Esophagus (tissue), 2 donors: ENCODE results near the gene SRPK2. TPM values are rescaled to one million over a fixed set of nuclear protein-coding genes. Genes with fewer than 3 reads are reported as not detected.
A peak's percentile ranks its signal among the peaks of the same experiment; 100 is the strongest.
"Not testable (repeated sequence)": the region's sequence is repeated elsewhere in the genome, so short reads cannot be mapped to it uniquely, and the experiment has no call there.

Source experiments
- H3K27ac ChIP-seq, 2 donors: one replicate each; pipeline ENCODE4 v1.5.1; 2013; ENCODE audit warnings: low read depth in 2 of 2, mild to moderate bottlenecking in 2 of 2, inconsistent platforms in 1 of 2, low read length in 1 of 2, moderate library complexity in 1 of 2
- H3K27me3 ChIP-seq, 2 donors: one replicate each; pipeline ENCODE4 v1.6.1; 2013; ENCODE audit warnings: low read length in 2 of 2, control low read depth in 1 of 2, mild to moderate bottlenecking in 1 of 2; ENCODE audit not compliant: insufficient read depth in 2 of 2, control insufficient read depth in 1 of 2
- H3K36me3 ChIP-seq, 2 donors: one replicate each; pipeline ENCODE4 v1.6.1; 2013; ENCODE audit warnings: low read length in 1 of 2; ENCODE audit not compliant: control insufficient read depth in 2 of 2, insufficient read depth in 2 of 2
- H3K4me1 ChIP-seq, 2 donors: one replicate each; pipeline ENCODE4 v1.6.1; 2013; ENCODE audit warnings: low read length in 1 of 2; ENCODE audit not compliant: control insufficient read depth in 2 of 2, insufficient read depth in 2 of 2
- H3K4me3 ChIP-seq, 2 donors: one replicate each; pipeline ENCODE4 v1.5.1; 2013; ENCODE audit warnings: low read length in 2 of 2, mild to moderate bottlenecking in 2 of 2, low read depth in 1 of 2, moderate library complexity in 1 of 2
- H3K9me3 ChIP-seq, 2 donors: one replicate each; pipeline ENCODE4 v1.6.1; 2013; ENCODE audit warnings: mild to moderate bottlenecking in 2 of 2, low read depth in 1 of 2, low read length in 1 of 2, moderate library complexity in 1 of 2; ENCODE audit not compliant: control insufficient read depth in 2 of 2, insufficient read depth in 1 of 2
- WGBS, 2 donors: extraction: QIAGEN DNeasy Blood & Tissue Kit; methylation state at CpG; one replicate each; pipeline ENCODE4 v1.1.7; 2013; 5-methylcytosine and 5-hydroxymethylcytosine counted together
- polyA plus RNA-seq, 2 donors: library from polyadenylated mRNA; stranded (reverse); fragments of 200-250 nt; gene quantifications; one replicate each; pipeline ENCODE4 v1.2.3, GENCODE V29; 2013
- donor health status: healthy with polysubstance abuse.
- donor health status: Bipolar disorder and iron deficiency.

Gene SRPK2
- polyA plus RNA-seq, 2 donors, result 8.9 to 11.6 TPM

DNA sequence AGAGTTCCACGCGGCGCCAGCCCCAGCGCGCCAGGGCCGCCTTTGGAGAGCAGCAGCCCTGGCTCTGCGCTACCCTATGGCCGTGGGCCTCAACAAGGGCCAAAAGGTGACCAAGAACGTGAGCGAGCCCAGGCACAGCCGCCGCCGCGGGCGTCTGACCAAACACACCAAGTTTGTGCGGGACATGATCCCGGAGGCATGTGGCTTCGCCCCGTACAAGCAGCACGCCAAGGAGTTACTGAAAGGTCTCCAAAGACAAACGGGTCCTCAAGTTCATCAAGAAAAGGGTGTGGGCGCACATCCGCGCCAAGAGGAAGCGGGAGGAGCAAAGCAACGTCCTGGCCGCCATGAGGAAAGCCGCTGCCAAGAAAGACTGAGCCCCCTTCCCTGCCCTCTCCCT is 144.1 kb downstream of the SRPK2 start:
- H3K27ac ChIP-seq, result no peak overlapping the region

DNA sequence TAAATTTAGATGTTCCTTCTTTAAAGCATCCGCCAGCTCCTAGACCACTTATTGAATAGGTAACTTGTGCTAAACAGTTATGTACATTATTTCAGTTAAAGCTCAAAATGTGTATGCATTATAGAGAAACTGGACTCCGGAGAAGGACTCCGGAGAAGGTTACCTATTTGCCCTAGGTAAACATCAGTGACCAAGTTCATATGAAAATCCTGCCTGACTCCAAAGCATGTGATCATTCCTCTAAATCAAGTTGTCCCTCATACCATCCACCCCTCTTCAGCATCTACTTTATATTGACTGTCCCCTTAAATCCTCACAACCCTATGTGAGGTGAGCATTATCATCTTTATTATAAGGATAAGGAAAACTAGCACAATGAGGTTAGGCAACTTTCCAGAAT is 147.5 kb downstream of the SRPK2 start:
- no peak overlapping the region for H3K4me3 ChIP-seq
- no peaks in the 10 kb centered on the region for H3K27me3 ChIP-seq
- H3K4me1 ChIP-seq, result peaks cover 0 to 2% of the 10 kb centered on the region in 2 donors
- WGBS, 2 donors, result 87 to 93% methylated on average over 3 of the region's 3 CpGs
- H3K36me3 ChIP-seq, result no peaks in the 10 kb centered on the region
- no peaks in the 10 kb centered on the region for H3K9me3 ChIP-seq
- H3K27ac ChIP-seq, result no peak overlapping the region

More for the DNA sequence above, 144.1 kb downstream of the SRPK2 start:
- H3K36me3 ChIP-seq, result no peaks in the 10 kb centered on the region
- no peak overlapping the region for H3K4me3 ChIP-seq
- no peaks in the 10 kb centered on the region for H3K9me3 ChIP-seq
- no peaks in the 10 kb centered on the region for H3K27me3 ChIP-seq
- WGBS, 2 donors, result 90 to 91% methylated on average over 28 of the region's 28 CpGs
- H3K4me1 ChIP-seq, result peaks cover 0 to 2% of the 10 kb centered on the region in 2 donors

DNA sequence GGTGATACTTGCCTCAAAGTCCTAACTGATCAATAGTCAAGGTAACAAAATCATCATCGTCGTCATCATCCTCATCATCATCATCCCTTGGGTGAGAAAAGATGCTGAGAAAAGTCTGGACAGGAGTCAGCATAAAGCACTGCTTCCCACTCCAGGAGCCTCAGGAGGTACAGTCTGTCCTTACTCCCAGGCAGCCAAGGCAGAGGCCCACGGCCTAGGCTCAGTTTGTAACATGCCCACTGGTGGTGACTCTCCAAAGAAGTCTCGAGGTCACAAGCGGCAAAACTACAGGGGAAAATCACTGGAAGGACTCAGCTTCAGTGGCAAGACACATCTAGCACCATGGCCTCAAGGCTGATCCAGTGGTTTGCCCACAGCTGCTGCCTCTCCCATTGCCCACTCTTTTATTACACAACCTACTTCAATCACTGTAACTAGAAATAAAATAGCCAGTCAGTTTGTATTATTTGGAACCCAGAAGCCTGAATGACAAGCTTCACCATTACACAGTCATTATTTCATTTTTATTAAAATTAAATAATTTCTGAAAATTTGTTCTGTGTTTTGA is 150.4 kb downstream of the SRPK2 start:
- no peaks in the 10 kb centered on the region for H3K27me3 ChIP-seq
- no peaks in the 10 kb centered on the region for H3K36me3 ChIP-seq
- H3K27ac ChIP-seq, result no peak overlapping the region
- no peaks in the 10 kb centered on the region for H3K4me1 ChIP-seq
- H3K9me3 ChIP-seq, result no peaks in the 10 kb centered on the region
- no peak overlapping the region for H3K4me3 ChIP-seq
- 79 to 92% methylated on average over 5 of the region's 5 CpGs for WGBS, 2 donors

DNA sequence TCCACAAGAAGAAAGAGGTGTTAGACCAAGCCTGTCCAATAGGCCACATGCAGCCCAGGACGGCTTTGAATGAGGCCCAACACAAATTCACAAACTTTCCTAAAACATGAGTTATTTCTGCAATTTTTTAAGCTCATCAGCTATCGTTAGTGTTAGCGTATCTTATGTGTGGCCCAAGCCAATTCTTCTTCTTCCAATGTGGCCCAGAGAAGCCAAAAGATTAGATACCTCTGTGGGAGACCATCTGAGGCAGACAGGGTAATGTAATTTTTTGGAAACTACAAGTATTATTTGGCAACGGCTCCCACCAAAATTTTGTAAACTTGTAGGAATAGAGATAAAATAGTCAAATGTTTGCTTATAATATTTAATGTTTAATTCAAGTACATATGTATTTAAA is 153.8 kb downstream of the SRPK2 start:
- H3K4me3 ChIP-seq, result no peak overlapping the region
- H3K27ac ChIP-seq, result no peak overlapping the region
- H3K36me3 ChIP-seq, result no peaks in the 10 kb centered on the region
- no peaks in the 10 kb centered on the region for H3K4me1 ChIP-seq
- no peaks in the 10 kb centered on the region for H3K9me3 ChIP-seq
- H3K27me3 ChIP-seq, result no peaks in the 10 kb centered on the region
- WGBS, 2 donors, result 91 to 93% methylated on average over 4 of the region's 4 CpGs

DNA sequence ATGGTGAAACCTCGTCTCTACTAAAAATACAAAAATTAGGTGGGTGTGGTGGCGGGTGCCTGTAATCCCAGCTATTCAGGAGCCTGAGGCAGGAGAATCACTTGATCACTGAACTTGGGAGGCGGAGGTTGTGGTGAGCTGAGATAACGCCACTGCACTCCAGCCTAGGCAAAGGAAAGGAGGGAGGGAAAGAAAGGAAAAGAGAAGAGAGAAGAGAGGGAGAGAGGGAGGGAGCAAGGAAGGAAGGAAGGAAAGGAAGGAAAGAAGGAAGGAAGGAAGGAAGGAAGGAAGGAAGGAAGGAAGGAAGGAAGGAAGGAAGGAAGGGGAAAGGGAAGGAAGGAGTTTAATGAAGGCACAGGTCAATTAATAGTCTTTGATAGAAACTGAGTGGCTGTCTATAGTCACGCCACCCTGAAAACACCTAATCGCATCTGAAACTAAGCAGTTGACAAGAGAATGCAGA is 155.9 kb downstream of the SRPK2 start:
- H3K4me1 ChIP-seq, H3K36me3 ChIP-seq, H3K27me3 ChIP-seq, H3K9me3 ChIP-seq, H3K4me3 ChIP-seq, H3K27ac ChIP-seq: not testable (repeated sequence)
- WGBS, 2 donors, result 95% methylated on average over 6 of the region's 6 CpGs

DNA sequence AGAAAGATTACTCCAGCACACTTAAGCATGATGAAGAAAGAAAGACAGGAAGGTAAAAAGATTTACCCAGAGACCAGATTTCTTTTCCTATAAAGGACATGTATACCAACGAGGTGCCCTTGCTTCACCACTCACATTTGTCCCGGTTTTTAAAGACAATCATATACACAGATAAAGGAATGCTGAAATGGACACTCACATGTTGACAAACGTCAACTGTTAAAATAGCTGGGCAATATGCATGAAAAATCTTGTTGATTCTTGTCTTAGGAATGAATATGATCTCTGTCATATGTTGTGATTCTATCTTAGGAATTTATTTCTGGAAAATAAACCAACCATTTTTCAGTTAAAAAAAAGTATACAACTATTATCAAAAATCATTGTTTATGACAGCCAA is 158.2 kb downstream of the SRPK2 start:
- Histone ChIP-seq H3K27me3 (no peaks in the 10 kb centered on the region), H3K9me3 (no peaks in the 10 kb centered on the region), H3K27ac (no peak overlapping the region), H3K36me3 (no peaks in the 10 kb centered on the region), H3K4me3 (no peak overlapping the region), H3K4me1 (no peaks in the 10 kb centered on the region)
- 46 to 62% methylated on average over 3 of the region's 3 CpGs for WGBS, 2 donors

DNA sequence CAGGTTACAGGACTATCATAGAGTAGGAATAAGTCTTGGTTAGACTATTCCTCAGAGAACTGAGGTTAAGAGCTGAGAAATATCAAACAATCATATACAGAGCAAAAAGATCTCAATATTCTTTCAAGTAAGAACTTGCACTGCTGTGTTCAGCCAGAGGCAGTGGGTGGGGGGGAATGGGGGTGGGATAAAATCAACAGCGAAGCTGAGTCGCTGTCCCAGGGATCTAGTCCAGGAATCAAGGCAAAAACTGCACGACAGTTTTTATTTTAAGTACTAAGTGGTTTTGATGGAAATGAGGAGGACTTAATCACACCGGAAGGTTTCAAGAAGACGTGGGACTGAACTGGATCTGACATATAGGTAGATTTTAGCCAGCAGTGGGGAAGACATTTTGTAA is 159.1 kb downstream of the SRPK2 start:
- Histone ChIP-seq H3K27me3 (no peaks in the 10 kb centered on the region), H3K27ac (no peak overlapping the region), H3K4me3 (no peak overlapping the region), H3K36me3 (no peaks in the 10 kb centered on the region), H3K4me1 (no peaks in the 10 kb centered on the region), H3K9me3 (no peaks in the 10 kb centered on the region)
- WGBS, 2 donors, result 48 to 70% methylated on average over 5 of the region's 5 CpGs

DNA sequence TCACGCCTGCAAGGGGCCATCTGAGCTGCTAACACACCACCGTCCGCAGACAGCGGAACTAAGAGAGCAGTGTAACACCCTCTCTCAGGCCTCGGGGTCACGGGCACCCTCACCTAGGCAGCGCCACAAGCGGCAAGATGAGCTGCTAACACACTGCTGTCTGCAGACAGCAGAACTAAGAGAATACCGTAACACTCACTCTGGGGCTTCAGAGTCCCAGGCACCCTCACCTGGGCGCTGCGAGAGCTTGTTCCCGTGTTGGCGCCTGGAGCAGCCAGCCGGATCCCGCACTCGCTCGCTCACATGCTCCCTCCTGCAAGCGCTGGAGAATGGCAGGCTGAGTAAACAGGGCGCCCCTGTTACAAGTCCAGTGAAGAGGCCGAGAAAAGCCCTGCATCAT is 160.2 kb downstream of the SRPK2 start:
- Histone ChIP-seq H3K27me3 (no peaks in the 10 kb centered on the region), H3K9me3 (no peaks in the 10 kb centered on the region), H3K27ac (no peak overlapping the region), H3K4me3 (no peak overlapping the region), H3K36me3 (no peaks in the 10 kb centered on the region), H3K4me1 (no peaks in the 10 kb centered on the region)
- 92% methylated on average over 20 of the region's 20 CpGs for WGBS, 2 donors

DNA sequence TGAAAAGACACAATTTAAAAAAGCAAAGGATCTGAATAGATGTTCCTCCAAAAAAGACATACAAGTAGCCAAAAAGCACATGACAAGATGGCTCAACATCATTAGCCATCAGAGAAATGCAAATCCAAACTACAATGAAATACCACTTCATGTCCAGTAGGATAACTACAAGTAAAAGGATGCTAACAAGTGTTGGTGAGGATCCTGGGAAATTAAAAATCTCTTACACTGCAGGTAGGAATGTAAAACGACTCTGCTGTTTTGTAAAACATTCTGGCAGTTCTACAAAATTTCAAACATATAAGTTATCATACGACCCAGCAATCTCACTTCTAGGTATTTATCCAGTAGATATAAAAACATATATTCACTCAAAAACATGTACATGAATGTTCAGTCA is 161.3 kb downstream of the SRPK2 start:
- Histone ChIP-seq H3K4me3 (no peak overlapping the region), H3K4me1 (no peaks in the 10 kb centered on the region), H3K27ac (no peak overlapping the region), H3K9me3 (no peaks in the 10 kb centered on the region), H3K27me3 (no peaks in the 10 kb centered on the region), H3K36me3 (no peaks in the 10 kb centered on the region)
- 91 to 94% methylated on average over 2 of the region's 2 CpGs for WGBS, 2 donors

DNA sequence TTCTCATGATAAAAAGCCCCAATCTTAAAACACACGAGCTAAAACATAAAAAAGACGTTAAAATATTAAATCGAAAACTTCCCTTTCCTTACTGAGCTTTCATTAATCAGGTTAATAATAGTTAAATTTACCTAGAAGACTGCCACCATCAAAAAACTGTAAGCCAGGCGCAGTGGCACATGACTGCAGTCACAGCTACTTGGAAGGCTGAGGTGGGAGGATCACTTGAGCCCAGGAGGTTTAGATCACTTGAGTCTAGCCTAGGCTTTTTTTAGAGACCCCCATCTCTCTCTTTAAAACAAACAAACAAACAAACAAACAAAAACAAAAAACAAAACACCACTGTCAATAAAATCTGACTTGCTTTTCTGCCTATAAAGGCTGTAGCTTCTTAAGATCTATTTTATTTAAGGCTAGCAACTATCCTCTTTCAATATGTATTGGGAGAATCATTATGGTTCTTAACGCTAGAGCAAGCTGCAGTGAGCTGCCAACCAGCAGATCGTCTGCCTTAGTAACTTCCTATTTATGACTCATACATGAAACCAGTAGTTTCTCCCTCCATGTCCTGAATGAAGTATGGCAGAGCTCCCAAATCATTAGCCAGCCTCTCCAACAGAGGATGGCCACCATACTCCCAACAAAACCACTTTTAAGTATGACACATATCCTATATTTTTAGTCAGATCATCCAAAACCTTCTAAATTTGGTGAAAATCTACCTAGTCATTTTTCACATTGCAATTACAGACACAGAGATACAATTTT is 163.7 kb downstream of the SRPK2 start:
- Histone ChIP-seq H3K4me1 (no peaks in the 10 kb centered on the region), H3K36me3 (no peaks in the 10 kb centered on the region), H3K9me3 (no peaks in the 10 kb centered on the region), H3K4me3 (no peak overlapping the region), H3K27me3 (no peaks in the 10 kb centered on the region), H3K27ac (peak overlapping the region; percentile 81 to 82)
- 62 to 63% methylated on average over 6 of the region's 6 CpGs for WGBS, 2 donors
